Measurements from ENCODE around the gene ADCY5.

GRCh38 chr3:123337948-123338619 lies 110.8 kb downstream of the ADCY5 start:
- TF ChIP-seq CTCF (IDR thresholded peaks at IDR 0.05) (no peak), POLR2A (IDR thresholded peaks at IDR 0.05) (no peak), EP300 (IDR thresholded peaks at IDR 0.05) (no peak)
